Breast epithelium (tissue), 4 donors: ENCODE data around the gene BDKRB1. TPM values are rescaled to one million over a fixed set of nuclear protein-coding genes. Genes with fewer than 3 reads are reported as not detected.

ENCODE experiments used
- DNase-seq, 2 donors: peaks; one replicate each; pipeline ENCODE4 v3.0.0-alpha.2; 2019; ENCODE audit warnings: low spot score in 2 of 2
- H3K27ac ChIP-seq, 2 donors: fragments of 200-600 bp; sonication (generic) in 1 of 2; one replicate each; pipeline ENCODE4 v1.5.1; 2016 to 2019; ENCODE audit warnings: mild to moderate bottlenecking in 1 of 2
- H3K27me3 ChIP-seq, 2 donors: fragments of 200-600 bp; sonication (generic) in 1 of 2; one replicate each; pipeline versions ENCODE4 v1.5.1 to v1.6.0; 2017 to 2019; ENCODE audit warnings: control low read depth in 1 of 2, mild to moderate bottlenecking in 1 of 2
- H3K36me3 ChIP-seq: fragments of 200-600 bp; one replicate; pipeline ENCODE4 v1.5.1; 2019
- H3K4me1 ChIP-seq, 2 donors: fragments of 200-600 bp; sonication (generic); one replicate each; pipeline ENCODE4 v1.5.1; 2016 to 2019; ENCODE audit warnings: control low read depth in 1 of 2
- H3K4me3 ChIP-seq, 3 donors: fragments of 200-600 bp; sonication (generic); 1 replicate in 2 of 3; 2 replicates in 1 of 3; pipeline ENCODE4 v1.5.1; 2016 to 2019; ENCODE audit warnings: mild to moderate bottlenecking in 3 of 3, moderate library complexity in 2 of 3
- H3K9me3 ChIP-seq, 2 donors: fragments of 200-600 bp; sonication (generic) in 1 of 2; one replicate each; pipeline ENCODE4 v1.5.1; 2016 to 2019; ENCODE audit warnings: control low read depth in 1 of 2
- POLR2A ChIP-seq: fragments of 450-650 bp; IDR thresholded peaks from one replicate; pipeline ENCODE4 v1.6.1; 2016; ENCODE audit warnings: antibody characterized with exemption, mild to moderate bottlenecking, moderate library complexity
- POLR2AphosphoS5 ChIP-seq, 3 donors: sonication (generic); formaldehyde crosslinking; IDR thresholded peaks; one replicate each; pipeline ENCODE4 v1.6.1; 2017; ENCODE audit warnings: antibody characterized with exemption in 3 of 3
- intact Hi-C: fragments of 100-400 bp; cut with DNase I; formaldehyde crosslinking; loops from one replicate; pipeline ENCODE4 v1.15.1; 2023; ENCODE audit warnings: low total_unique reads
- total RNA-seq, 3 donors: library from RNA; depleted of rRNA; stranded (reverse); fragments of >200 nt; gene quantifications; one replicate each; pipeline ENCODE4 v1.1.0, GENCODE V29; 2016
- TF ChIP-seq, protein P1 (sequence below), 3 donors: fragments of 450-650 bp; IDR thresholded peaks; one replicate each; pipeline ENCODE4 v1.5.1; 2016 to 2017; ENCODE audit warnings: antibody characterized with exemption in 3 of 3, mild to moderate bottlenecking in 3 of 3, moderate library complexity in 3 of 3

Gene BDKRB1
- total RNA-seq, 3 donors from 2014 or later = 5.9 TPM; not detected in 2

DNA sequence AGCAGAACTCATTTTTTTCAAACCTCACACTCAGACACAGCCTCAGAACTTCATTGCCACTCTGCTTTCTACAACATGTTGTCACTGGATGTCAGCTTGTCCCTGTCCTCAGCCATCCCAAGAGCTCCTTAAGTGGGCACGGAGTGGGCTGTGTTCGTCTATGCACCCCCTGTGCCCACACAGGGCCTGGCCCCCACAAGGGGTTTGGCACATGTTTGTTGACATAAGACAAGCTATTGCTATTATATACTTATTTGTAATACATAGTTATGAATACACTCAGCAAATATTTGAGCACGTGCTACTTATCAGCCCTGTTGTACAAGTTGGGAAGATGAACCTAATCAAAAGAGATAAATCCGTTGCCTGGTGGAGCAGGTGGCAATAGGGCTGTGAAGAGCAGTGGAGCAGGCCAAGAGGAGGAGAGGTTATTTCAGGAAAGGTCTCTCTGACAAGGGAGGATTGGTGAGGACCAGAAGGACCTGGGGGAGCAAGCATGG lies 4.3 kb upstream of the BDKRB1 start:
- DNase-seq = no peak
- H3K27me3 ChIP-seq = no peaks in the 10 kb centered on the region
- H3K4me3 ChIP-seq = no peak overlapping the region
- no peaks in the 10 kb centered on the region for H3K9me3 ChIP-seq
- intact Hi-C loops = no loop called here
- no peak overlapping the region for H3K27ac ChIP-seq
- peaks cover 0 to 3% of the 10 kb centered on the region in 2 donors for H3K4me1 ChIP-seq
- H3K36me3 ChIP-seq = no peaks in the 10 kb centered on the region
- TF ChIP-seq, protein P1, sequence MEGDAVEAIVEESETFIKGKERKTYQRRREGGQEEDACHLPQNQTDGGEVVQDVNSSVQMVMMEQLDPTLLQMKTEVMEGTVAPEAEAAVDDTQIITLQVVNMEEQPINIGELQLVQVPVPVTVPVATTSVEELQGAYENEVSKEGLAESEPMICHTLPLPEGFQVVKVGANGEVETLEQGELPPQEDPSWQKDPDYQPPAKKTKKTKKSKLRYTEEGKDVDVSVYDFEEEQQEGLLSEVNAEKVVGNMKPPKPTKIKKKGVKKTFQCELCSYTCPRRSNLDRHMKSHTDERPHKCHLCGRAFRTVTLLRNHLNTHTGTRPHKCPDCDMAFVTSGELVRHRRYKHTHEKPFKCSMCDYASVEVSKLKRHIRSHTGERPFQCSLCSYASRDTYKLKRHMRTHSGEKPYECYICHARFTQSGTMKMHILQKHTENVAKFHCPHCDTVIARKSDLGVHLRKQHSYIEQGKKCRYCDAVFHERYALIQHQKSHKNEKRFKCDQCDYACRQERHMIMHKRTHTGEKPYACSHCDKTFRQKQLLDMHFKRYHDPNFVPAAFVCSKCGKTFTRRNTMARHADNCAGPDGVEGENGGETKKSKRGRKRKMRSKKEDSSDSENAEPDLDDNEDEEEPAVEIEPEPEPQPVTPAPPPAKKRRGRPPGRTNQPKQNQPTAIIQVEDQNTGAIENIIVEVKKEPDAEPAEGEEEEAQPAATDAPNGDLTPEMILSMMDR (IDR thresholded peaks at IDR 0.05) = no peak
- no peak for TF ChIP-seq POLR2A
- no peak for TF ChIP-seq POLR2AphosphoS5 (IDR thresholded peaks at IDR 0.05)

DNA sequence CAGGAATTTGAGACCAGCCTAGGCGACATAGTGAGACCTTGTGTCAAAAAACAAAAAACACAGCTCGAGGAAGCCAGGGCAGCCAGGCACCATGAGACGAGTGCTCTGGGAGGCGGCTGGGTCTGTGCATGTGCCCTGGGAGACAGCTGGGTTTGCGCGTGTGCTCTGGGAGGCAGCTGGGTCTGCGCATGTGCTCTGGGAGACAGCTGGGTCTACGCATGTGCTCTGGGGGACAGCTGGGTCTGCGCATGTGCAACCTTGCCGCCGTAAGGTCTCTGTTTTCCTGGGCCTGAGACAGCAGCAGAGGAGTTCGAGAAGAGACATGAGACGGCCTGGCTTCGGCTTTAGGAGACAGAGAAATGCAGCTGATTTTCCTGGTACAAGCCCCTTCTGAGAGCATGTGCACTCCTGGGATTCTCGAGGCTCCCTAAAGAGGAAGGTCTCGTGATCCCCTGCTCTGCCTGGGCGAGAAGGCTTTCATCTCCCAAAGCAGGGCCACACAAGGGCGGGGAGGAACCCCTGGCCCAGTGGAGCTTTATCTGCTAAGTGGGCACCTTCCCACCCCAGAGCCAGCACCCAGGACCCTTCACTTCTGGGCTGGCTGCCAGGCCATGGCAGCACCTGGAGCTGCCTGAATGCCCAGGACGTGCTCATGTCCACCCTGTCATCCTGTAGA lies 3.5 kb upstream of the BDKRB1 start:
- Histone ChIP-seq H3K36me3 (no peaks in the 10 kb centered on the region), H3K9me3 (no peaks in the 10 kb centered on the region), H3K4me3 (no peak overlapping the region), H3K27ac (peak overlapping the region in 1 of 2 donors; percentile 38), H3K4me1 (peaks cover 0 to 3% of the 10 kb centered on the region in 2 donors), H3K27me3 (no peaks in the 10 kb centered on the region)
- DNase-seq = no peak
- intact Hi-C loops = no loop called here
- TF ChIP-seq POLR2A = no peak
- TF ChIP-seq, protein P1 (IDR thresholded peaks at IDR 0.05) = no peak
- TF ChIP-seq POLR2AphosphoS5 (IDR thresholded peaks at IDR 0.05) = no peak

DNA sequence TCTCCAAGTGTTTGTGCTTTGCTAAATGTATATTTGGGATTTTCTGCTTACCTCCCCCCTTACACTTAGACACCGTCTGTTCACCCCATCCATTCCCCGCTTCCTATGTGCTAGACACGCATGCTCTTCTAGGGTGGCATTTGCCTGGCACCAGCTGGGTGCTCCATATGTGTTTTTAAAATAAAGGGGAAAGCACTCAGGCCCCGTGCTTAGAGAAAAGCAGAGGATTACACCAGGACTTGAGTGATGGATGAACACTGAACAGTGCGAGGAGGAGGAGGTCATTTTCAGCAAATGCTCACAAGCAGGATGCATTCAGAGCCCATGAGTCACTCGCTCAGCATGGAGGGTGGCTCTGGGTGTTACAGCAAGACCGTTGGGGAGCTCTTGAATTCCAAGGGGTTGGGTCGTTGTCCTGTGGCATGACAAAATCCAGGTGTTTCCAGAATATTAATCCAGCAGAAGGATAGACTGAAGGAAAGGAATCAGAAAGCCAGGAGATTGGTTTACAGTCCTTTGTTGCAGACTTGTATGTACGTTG lies 2.9 kb upstream of the BDKRB1 start:
- peak overlapping the region in 1 of 2 donors; percentile 38 for H3K27ac ChIP-seq
- no peak for DNase-seq
- intact Hi-C loops = no loop called here
- H3K36me3 ChIP-seq = no peaks in the 10 kb centered on the region
- H3K4me1 ChIP-seq = peaks cover 0 to 3% of the 10 kb centered on the region in 2 donors
- TF ChIP-seq POLR2AphosphoS5 (IDR thresholded peaks at IDR 0.05) (no peak), POLR2A (no peak)
- TF ChIP-seq, protein P1 (IDR thresholded peaks at IDR 0.05) = no peak
- H3K9me3 ChIP-seq = no peaks in the 10 kb centered on the region
- no peaks in the 10 kb centered on the region for H3K27me3 ChIP-seq
- no peak overlapping the region for H3K4me3 ChIP-seq

DNA sequence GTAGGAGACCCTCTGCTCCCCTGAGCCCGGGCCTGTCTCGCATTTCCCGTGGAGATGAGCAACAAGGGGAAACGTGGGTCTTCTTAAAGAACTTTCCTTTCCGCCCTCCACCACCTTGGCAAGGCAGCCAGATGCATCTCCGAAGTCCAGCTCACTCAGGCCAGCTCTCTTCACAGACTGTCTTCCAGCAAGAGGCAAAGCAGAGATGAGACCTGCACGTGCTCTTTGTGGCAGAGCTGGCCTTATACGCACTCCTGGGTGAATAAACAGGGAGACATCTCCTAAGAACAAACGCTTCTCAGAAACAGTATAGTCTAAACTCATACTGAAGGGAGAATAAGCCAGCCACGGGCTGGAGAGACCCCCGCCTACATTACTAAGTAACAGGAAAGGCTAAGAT lies 1.3 kb upstream of the BDKRB1 start:
- H3K4me3 ChIP-seq = no peak overlapping the region
- H3K27me3 ChIP-seq = no peaks in the 10 kb centered on the region
- peaks cover 0 to 3% of the 10 kb centered on the region in 2 donors for H3K4me1 ChIP-seq
- no peak for DNase-seq
- no peak for TF ChIP-seq POLR2A
- TF ChIP-seq, protein P1 (IDR thresholded peaks at IDR 0.05) = no peak
- no peak for TF ChIP-seq POLR2AphosphoS5 (IDR thresholded peaks at IDR 0.05)
- no peaks in the 10 kb centered on the region for H3K36me3 ChIP-seq
- H3K9me3 ChIP-seq = no peaks in the 10 kb centered on the region
- H3K27ac ChIP-seq = peak overlapping the region in 1 of 2 donors; percentile 17
- intact Hi-C loops = no loop called here

DNA sequence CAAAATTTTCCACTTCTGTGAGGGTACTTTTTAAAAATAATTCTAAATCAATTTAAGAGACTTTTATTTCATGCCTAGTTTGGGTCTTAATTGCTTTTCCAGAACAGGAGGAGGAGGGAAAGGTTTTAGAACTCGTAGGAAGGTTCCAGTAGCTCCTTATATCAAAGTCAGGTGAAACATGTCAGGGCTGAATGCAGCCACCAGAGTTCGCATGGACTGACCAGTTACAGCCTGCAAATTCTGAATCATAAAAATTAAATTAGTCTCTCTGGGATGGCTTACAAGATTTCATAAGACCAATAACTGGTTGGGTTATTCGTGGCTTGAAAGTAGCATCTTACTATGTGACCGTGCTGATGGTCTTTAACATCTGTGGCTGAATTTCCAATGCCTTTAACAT lies 397 bp downstream of the BDKRB1 start:
- H3K27ac ChIP-seq = no peak overlapping the region
- intact Hi-C loops = no loop called here
- H3K9me3 ChIP-seq = no peaks in the 10 kb centered on the region
- H3K36me3 ChIP-seq = no peaks in the 10 kb centered on the region
- H3K27me3 ChIP-seq = no peaks in the 10 kb centered on the region
- H3K4me1 ChIP-seq = peaks cover 0 to 3% of the 10 kb centered on the region in 2 donors
- H3K4me3 ChIP-seq = no peak overlapping the region
- DNase-seq = no peak
- TF ChIP-seq, protein P1 (IDR thresholded peaks at IDR 0.05) = no peak
- TF ChIP-seq POLR2AphosphoS5 (IDR thresholded peaks at IDR 0.05) (no peak), POLR2A (no peak)
